ENCODE data around the gene GAD1. TPM values are rescaled to one million over a fixed set of nuclear protein-coding genes. Genes with fewer than 3 reads are reported as not detected.

Gene GAD1
- total and polyA plus RNA-seq, 10 of the 15 experiments (the other 5 are each of a cell fraction or from before 2014, with no cell fraction given): 0.04 to 3.4 (median 0.42) TPM

- no peaks in the 10 kb centered on the region for H3K9me3 ChIP-seq (replicated peaks; ENCODE audit: control insufficient read depth, insufficient read depth, low read length)
- WGBS (ENCODE audit: insufficient coverage, insufficient replicate concordance, low lambda C conversion rate, missing lambda C conversion rate): 41% methylated on average over 6 of the region's 7 CpGs
- intact Hi-C loops (cut with micrococcal nuclease; ENCODE audit: unreplicated experiment): no loop called here
- FAIRE-seq (no peak), ATAC-seq (no peak), DNase-seq (ENCODE audit: low read depth, low spot score) (no peak)
- H3K27me3 ChIP-seq (replicated peaks in 1 of 2; ENCODE audit: control insufficient read depth in 2 of 2, insufficient read depth in 2 of 2, low read length in 1 of 2): no peaks in the 10 kb centered on the region
- POLR2A ChIA-PET: no interaction called here
- no peaks in the 10 kb centered on the region for H3K4me1 ChIP-seq (ENCODE audit: control insufficient read depth, insufficient read depth, low read length)
- H3K27ac ChIP-seq (ENCODE audit: control insufficient read depth, insufficient read depth): no peak overlapping the region
- SMC1A ChIA-PET (ENCODE audit: uncharacterized antibody, unreplicated experiment): no interaction called here
- in situ Hi-C loops (cut with MboI): no loop called here
- no peak overlapping the region for H3K4me2 ChIP-seq (ENCODE audit: control insufficient read depth, insufficient read depth)
- no peaks in the 10 kb centered on the region for H3K79me2 ChIP-seq (ENCODE audit: control insufficient read depth, insufficient read depth, low read length)
- TF ChIP-seq HDAC6 (IDR thresholded peaks at IDR 0.05; ENCODE audit: unreplicated experiment): no peak
- TF ChIP-seq CHD4 (IDR thresholded peaks at IDR 0.05): no peak
- no peak for TF ChIP-seq STAT3 (IDR thresholded peaks at IDR 0.05; ENCODE audit: low read depth, low read length)
- TF ChIP-seq TAF1 (IDR thresholded peaks at IDR 0.05; ENCODE audit: borderline replicate concordance, low read depth, low read length): no peak
- TF ChIP-seq, protein P1, sequence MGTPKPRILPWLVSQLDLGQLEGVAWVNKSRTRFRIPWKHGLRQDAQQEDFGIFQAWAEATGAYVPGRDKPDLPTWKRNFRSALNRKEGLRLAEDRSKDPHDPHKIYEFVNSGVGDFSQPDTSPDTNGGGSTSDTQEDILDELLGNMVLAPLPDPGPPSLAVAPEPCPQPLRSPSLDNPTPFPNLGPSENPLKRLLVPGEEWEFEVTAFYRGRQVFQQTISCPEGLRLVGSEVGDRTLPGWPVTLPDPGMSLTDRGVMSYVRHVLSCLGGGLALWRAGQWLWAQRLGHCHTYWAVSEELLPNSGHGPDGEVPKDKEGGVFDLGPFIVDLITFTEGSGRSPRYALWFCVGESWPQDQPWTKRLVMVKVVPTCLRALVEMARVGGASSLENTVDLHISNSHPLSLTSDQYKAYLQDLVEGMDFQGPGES (IDR thresholded peaks at IDR 0.05): no peak
- no peak for TF ChIP-seq PML (IDR thresholded peaks at IDR 0.05; ENCODE audit: low read length)
- TF ChIP-seq POU2F2 (IDR thresholded peaks at IDR 0.05; ENCODE audit: borderline replicate concordance, low read depth, low read length): no peak
- TF ChIP-seq, protein P2, sequence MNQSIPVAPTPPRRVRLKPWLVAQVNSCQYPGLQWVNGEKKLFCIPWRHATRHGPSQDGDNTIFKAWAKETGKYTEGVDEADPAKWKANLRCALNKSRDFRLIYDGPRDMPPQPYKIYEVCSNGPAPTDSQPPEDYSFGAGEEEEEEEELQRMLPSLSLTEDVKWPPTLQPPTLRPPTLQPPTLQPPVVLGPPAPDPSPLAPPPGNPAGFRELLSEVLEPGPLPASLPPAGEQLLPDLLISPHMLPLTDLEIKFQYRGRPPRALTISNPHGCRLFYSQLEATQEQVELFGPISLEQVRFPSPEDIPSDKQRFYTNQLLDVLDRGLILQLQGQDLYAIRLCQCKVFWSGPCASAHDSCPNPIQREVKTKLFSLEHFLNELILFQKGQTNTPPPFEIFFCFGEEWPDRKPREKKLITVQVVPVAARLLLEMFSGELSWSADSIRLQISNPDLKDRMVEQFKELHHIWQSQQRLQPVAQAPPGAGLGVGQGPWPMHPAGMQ (IDR thresholded peaks at IDR 0.05; ENCODE audit: borderline replicate concordance): no peak
- TF ChIP-seq SUZ12 (IDR thresholded peaks at IDR 0.05; ENCODE audit: unreplicated experiment): no peak
- no peak for TF ChIP-seq TCF12 (IDR thresholded peaks at IDR 0.05; ENCODE audit: low read depth, low read length)
- TF ChIP-seq HCFC1 (IDR thresholded peaks at IDR 0.05; ENCODE audit: low read length): no peak
- no peak for TF ChIP-seq POLR2AphosphoS5 (IDR thresholded peaks at IDR 0.05; ENCODE audit: low read length)
- H3K4me3 ChIP-seq: no peak overlapping the region
- no peaks in the 10 kb centered on the region for H4K20me1 ChIP-seq (ENCODE audit: control insufficient read depth, insufficient read depth)
- RAD21 ChIA-PET (ENCODE audit: unreplicated experiment): no interaction called here
- no peak overlapping the region for H3K9ac ChIP-seq (ENCODE audit: control insufficient read depth, insufficient read depth, low read length)
- CTCF ChIA-PET: interaction anchor here (0.6 to 3.3 kb wide), 3 partner anchors 11 to 460 kb away, joined by 3 to 21 read pairs (median 5); no protein-coding TSS in a partner anchor
- no TSS peak for BruUV-seq (replicated peaks)
- H2AFZ ChIP-seq (ENCODE audit: control insufficient read depth, low read depth, low read length): no peak overlapping the region
- no peaks in the 10 kb centered on the region for H3K36me3 ChIP-seq (ENCODE audit: control insufficient read depth in 2 of 2, insufficient read depth in 2 of 2, low read length in 1 of 2)
Measured at GRCh38 chr2:170862286-170862902, 45.7 kb downstream of the GAD1 start.
